GM23338 (cell line): Measurements from ENCODE around the gene NBAS. TPM values are rescaled to one million over a fixed set of nuclear protein-coding genes. Genes with fewer than 3 reads are reported as not detected.

Source experiments
- ZNF114 ChIP-seq: fragments of 250-450 bp; sonication (Bioruptor Pico); IDR thresholded peaks from 2 replicates; pipeline ENCODE4 v1.5.0; 2020; ENCODE audit warnings: mild to moderate bottlenecking, moderate library complexity
- polyA plus RNA-seq: library from polyadenylated mRNA; unstranded; fragments of >200 nt; fragmentation: Nextera tagmentation; extraction: Ambion mirVana; gene quantifications from 2 replicates; pipeline ENCODE4 v1.2.1, GENCODE V29; 2016
- total RNA-seq: library from RNA; depleted of rRNA; stranded (reverse); fragments of >200 nt; shearing (Covaris generic); gene quantifications from 2 replicates; pipeline ENCODE4 v1.2.3, GENCODE V29; 2014
- TF ChIP-seq, protein P1 (sequence below): fragments of 250-450 bp; sonication (Bioruptor Pico); IDR thresholded peaks from 2 replicates; pipeline ENCODE4 v1.5.0; 2020; ENCODE audit warnings: mild to moderate bottlenecking, moderate library complexity
- TF ChIP-seq, protein P2 (sequence below): IDR thresholded peaks from one replicate; pipeline ENCODE4 v1.6.1; 2018; ENCODE audit warnings: antibody characterized with exemption; ENCODE audit not compliant: unreplicated experiment
- TF ChIP-seq, protein P3 (sequence below), 2 experiments: fragments of 200-600 bp in 1 of 2; sonication (generic) in 1 of 2; conservative IDR thresholded peaks; 2 replicates each; pipeline versions ENCODE4 v1.5.1 to v1.6.1; 2016 to 2017; ENCODE audit warnings: antibody characterized with exemption in 2 of 2, low read depth in 2 of 2, mild to moderate bottlenecking in 2 of 2, moderate library complexity in 1 of 2
- TF ChIP-seq, protein P4 (sequence below): IDR thresholded peaks from 2 replicates; pipeline ENCODE4 v1.6.1; 2016; ENCODE audit warnings: antibody characterized with exemption

NBAS gene
- total and polyA plus RNA-seq, 2 experiments from 2014 or later = 24.8 to 38.9 TPM

DNA sequence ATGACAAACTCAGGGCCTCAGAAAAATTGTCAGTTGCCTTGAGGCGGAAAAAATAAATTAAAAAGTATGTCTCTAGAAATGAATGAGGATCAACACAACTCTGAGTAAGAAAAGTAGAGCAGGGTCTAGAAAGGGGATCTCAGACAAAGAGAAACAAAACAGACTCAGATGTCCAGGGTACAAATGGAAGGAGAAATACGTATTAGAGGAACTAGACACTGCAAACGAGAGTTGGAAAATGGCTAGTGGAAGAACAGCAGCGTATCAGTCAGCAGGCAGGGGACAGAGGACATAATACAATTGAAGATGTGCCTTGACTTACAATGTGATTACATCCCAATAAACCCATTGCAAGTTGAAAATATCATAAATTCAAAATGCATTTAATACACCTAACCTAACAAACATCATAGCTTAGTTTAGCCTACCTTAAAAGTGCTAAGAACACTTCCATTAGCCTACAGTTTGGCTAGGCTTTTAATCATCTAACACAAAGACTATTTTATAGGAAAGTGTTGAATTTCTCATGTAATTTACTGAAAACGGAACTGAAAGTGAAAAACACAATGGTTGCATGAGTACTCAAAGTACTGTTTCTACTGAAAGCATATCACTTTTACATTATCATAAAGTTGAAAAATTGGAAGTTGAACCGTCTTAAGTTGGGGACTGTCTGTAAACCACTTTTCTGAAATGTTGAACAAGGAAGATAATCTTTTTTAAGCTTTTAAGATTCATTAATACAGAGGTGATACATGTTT, 182.8 kb downstream of the NBAS start (continued):
- TF ChIP-seq, protein P1, sequence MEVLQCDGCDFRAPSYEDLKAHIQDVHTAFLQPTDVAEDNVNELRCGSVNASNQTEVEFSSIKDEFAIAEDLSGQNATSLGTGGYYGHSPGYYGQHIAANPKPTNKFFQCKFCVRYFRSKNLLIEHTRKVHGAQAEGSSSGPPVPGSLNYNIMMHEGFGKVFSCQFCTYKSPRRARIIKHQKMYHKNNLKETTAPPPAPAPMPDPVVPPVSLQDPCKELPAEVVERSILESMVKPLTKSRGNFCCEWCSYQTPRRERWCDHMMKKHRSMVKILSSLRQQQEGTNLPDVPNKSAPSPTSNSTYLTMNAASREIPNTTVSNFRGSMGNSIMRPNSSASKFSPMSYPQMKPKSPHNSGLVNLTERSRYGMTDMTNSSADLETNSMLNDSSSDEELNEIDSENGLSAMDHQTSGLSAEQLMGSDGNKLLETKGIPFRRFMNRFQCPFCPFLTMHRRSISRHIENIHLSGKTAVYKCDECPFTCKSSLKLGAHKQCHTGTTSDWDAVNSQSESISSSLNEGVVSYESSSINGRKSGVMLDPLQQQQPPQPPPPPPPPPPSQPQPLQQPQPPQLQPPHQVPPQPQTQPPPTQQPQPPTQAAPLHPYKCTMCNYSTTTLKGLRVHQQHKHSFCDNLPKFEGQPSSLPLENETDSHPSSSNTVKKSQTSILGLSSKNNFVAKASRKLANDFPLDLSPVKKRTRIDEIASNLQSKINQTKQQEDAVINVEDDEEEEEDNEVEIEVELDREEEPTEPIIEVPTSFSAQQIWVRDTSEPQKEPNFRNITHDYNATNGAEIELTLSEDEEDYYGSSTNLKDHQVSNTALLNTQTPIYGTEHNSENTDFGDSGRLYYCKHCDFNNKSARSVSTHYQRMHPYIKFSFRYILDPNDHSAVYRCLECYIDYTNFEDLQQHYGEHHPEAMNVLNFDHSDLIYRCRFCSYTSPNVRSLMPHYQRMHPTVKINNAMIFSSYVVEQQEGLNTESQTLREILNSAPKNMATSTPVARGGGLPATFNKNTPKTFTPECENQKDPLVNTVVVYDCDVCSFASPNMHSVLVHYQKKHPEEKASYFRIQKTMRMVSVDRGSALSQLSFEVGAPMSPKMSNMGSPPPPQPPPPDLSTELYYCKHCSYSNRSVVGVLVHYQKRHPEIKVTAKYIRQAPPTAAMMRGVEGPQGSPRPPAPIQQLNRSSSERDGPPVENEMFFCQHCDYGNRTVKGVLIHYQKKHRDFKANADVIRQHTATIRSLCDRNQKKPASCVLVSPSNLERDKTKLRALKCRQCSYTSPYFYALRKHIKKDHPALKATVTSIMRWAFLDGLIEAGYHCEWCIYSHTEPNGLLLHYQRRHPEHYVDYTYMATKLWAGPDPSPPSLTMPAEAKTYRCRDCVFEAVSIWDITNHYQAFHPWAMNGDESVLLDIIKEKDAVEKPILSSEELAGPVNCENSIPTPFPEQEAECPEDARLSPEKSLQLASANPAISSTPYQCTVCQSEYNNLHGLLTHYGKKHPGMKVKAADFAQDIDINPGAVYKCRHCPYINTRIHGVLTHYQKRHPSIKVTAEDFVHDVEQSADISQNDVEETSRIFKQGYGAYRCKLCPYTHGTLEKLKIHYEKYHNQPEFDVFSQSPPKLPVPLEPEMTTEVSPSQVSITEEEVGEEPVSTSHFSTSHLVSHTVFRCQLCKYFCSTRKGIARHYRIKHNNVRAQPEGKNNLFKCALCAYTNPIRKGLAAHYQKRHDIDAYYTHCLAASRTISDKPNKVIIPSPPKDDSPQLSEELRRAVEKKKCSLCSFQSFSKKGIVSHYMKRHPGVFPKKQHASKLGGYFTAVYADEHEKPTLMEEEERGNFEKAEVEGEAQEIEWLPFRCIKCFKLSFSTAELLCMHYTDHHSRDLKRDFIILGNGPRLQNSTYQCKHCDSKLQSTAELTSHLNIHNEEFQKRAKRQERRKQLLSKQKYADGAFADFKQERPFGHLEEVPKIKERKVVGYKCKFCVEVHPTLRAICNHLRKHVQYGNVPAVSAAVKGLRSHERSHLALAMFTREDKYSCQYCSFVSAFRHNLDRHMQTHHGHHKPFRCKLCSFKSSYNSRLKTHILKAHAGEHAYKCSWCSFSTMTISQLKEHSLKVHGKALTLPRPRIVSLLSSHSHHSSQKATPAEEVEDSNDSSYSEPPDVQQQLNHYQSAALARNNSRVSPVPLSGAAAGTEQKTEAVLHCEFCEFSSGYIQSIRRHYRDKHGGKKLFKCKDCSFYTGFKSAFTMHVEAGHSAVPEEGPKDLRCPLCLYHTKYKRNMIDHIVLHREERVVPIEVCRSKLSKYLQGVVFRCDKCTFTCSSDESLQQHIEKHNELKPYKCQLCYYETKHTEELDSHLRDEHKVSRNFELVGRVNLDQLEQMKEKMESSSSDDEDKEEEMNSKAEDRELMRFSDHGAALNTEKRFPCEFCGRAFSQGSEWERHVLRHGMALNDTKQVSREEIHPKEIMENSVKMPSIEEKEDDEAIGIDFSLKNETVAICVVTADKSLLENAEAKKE (CRISPR knock-in tag) = no peak
- TF ChIP-seq, protein P2, sequence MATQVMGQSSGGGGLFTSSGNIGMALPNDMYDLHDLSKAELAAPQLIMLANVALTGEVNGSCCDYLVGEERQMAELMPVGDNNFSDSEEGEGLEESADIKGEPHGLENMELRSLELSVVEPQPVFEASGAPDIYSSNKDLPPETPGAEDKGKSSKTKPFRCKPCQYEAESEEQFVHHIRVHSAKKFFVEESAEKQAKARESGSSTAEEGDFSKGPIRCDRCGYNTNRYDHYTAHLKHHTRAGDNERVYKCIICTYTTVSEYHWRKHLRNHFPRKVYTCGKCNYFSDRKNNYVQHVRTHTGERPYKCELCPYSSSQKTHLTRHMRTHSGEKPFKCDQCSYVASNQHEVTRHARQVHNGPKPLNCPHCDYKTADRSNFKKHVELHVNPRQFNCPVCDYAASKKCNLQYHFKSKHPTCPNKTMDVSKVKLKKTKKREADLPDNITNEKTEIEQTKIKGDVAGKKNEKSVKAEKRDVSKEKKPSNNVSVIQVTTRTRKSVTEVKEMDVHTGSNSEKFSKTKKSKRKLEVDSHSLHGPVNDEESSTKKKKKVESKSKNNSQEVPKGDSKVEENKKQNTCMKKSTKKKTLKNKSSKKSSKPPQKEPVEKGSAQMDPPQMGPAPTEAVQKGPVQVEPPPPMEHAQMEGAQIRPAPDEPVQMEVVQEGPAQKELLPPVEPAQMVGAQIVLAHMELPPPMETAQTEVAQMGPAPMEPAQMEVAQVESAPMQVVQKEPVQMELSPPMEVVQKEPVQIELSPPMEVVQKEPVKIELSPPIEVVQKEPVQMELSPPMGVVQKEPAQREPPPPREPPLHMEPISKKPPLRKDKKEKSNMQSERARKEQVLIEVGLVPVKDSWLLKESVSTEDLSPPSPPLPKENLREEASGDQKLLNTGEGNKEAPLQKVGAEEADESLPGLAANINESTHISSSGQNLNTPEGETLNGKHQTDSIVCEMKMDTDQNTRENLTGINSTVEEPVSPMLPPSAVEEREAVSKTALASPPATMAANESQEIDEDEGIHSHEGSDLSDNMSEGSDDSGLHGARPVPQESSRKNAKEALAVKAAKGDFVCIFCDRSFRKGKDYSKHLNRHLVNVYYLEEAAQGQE = no peak
- TF ChIP-seq, protein P3, sequence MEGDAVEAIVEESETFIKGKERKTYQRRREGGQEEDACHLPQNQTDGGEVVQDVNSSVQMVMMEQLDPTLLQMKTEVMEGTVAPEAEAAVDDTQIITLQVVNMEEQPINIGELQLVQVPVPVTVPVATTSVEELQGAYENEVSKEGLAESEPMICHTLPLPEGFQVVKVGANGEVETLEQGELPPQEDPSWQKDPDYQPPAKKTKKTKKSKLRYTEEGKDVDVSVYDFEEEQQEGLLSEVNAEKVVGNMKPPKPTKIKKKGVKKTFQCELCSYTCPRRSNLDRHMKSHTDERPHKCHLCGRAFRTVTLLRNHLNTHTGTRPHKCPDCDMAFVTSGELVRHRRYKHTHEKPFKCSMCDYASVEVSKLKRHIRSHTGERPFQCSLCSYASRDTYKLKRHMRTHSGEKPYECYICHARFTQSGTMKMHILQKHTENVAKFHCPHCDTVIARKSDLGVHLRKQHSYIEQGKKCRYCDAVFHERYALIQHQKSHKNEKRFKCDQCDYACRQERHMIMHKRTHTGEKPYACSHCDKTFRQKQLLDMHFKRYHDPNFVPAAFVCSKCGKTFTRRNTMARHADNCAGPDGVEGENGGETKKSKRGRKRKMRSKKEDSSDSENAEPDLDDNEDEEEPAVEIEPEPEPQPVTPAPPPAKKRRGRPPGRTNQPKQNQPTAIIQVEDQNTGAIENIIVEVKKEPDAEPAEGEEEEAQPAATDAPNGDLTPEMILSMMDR (conservative IDR thresholded peaks at IDR 0.05; ENCODE audit: low read depth in 2 of 2) = no peak
- TF ChIP-seq, protein P4, sequence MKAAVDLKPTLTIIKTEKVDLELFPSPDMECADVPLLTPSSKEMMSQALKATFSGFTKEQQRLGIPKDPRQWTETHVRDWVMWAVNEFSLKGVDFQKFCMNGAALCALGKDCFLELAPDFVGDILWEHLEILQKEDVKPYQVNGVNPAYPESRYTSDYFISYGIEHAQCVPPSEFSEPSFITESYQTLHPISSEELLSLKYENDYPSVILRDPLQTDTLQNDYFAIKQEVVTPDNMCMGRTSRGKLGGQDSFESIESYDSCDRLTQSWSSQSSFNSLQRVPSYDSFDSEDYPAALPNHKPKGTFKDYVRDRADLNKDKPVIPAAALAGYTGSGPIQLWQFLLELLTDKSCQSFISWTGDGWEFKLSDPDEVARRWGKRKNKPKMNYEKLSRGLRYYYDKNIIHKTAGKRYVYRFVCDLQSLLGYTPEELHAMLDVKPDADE = no peak
- no peak for TF ChIP-seq ZNF114 (CRISPR knock-in tag)
